ENCODE measurements around the gene CNNM2.

DNA sequence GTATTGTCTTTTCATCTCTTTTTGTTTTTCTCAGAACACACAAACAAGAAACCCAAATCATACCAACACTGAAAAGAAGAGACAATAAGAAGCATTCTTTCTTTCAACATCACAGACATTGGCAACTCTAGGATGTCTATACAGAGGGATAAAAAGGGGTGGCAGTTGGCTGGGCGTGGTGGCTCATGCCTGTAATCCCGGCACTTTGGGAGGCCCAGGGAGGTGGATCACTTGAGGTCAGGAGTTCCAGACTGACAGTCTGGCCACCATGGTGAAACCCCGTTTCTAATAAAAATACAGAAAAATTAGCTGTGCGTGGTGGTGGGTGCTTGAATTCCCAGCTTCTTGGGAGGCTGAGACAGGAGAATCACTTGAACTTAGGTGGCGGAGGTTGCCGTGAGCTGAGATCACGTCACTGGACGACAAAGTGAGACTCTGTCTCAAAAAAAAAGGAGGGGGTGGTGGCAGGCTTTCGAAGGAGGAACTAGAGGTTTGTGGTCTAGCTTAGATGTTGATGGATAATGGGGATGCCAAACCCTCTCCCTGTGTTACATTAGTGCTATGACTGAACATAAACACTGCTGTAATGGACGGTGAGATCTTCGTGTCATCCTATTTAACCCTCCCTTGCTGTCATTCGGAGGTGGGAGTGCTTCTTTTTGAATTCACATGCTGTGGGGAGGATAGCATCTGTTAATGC is 9.4 kb downstream of the CNNM2 start:
- TF ChIP-seq, protein P1, sequence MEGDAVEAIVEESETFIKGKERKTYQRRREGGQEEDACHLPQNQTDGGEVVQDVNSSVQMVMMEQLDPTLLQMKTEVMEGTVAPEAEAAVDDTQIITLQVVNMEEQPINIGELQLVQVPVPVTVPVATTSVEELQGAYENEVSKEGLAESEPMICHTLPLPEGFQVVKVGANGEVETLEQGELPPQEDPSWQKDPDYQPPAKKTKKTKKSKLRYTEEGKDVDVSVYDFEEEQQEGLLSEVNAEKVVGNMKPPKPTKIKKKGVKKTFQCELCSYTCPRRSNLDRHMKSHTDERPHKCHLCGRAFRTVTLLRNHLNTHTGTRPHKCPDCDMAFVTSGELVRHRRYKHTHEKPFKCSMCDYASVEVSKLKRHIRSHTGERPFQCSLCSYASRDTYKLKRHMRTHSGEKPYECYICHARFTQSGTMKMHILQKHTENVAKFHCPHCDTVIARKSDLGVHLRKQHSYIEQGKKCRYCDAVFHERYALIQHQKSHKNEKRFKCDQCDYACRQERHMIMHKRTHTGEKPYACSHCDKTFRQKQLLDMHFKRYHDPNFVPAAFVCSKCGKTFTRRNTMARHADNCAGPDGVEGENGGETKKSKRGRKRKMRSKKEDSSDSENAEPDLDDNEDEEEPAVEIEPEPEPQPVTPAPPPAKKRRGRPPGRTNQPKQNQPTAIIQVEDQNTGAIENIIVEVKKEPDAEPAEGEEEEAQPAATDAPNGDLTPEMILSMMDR (IDR thresholded peaks at IDR 0.05) = no peak
- TF ChIP-seq CBFB (CRISPR knock-in tag; IDR thresholded peaks at IDR 0.05; ENCODE audit: low read depth) (no peak), SP1 (CRISPR knock-in tag; conservative IDR thresholded peaks at IDR 0.05) (no peak), FOXK1 (CRISPR knock-in tag; IDR thresholded peaks at IDR 0.05) (no peak), ETV6 (CRISPR knock-in tag; IDR thresholded peaks at IDR 0.05) (no peak), GTF2I (CRISPR knock-in tag; conservative IDR thresholded peaks at IDR 0.05) (no peak), JUN (CRISPR knock-in tag; IDR thresholded peaks at IDR 0.05) (no peak), GABPB1 (CRISPR knock-in tag; IDR thresholded peaks at IDR 0.05) (no peak)
- TF ChIP-seq, protein P2, sequence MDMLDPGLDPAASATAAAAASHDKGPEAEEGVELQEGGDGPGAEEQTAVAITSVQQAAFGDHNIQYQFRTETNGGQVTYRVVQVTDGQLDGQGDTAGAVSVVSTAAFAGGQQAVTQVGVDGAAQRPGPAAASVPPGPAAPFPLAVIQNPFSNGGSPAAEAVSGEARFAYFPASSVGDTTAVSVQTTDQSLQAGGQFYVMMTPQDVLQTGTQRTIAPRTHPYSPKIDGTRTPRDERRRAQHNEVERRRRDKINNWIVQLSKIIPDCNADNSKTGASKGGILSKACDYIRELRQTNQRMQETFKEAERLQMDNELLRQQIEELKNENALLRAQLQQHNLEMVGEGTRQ (CRISPR knock-in tag; IDR thresholded peaks at IDR 0.05) = no peak
- TF ChIP-seq, protein P3, sequence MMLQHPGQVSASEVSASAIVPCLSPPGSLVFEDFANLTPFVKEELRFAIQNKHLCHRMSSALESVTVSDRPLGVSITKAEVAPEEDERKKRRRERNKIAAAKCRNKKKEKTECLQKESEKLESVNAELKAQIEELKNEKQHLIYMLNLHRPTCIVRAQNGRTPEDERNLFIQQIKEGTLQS (CRISPR knock-in tag; conservative IDR thresholded peaks at IDR 0.05) = no peak
- TF ChIP-seq, protein P4, sequence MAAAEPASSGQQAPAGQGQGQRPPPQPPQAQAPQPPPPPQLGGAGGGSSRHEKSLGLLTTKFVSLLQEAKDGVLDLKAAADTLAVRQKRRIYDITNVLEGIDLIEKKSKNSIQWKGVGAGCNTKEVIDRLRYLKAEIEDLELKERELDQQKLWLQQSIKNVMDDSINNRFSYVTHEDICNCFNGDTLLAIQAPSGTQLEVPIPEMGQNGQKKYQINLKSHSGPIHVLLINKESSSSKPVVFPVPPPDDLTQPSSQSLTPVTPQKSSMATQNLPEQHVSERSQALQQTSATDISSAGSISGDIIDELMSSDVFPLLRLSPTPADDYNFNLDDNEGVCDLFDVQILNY (CRISPR knock-in tag; IDR thresholded peaks at IDR 0.05) = no peak
- TF ChIP-seq, protein P5, sequence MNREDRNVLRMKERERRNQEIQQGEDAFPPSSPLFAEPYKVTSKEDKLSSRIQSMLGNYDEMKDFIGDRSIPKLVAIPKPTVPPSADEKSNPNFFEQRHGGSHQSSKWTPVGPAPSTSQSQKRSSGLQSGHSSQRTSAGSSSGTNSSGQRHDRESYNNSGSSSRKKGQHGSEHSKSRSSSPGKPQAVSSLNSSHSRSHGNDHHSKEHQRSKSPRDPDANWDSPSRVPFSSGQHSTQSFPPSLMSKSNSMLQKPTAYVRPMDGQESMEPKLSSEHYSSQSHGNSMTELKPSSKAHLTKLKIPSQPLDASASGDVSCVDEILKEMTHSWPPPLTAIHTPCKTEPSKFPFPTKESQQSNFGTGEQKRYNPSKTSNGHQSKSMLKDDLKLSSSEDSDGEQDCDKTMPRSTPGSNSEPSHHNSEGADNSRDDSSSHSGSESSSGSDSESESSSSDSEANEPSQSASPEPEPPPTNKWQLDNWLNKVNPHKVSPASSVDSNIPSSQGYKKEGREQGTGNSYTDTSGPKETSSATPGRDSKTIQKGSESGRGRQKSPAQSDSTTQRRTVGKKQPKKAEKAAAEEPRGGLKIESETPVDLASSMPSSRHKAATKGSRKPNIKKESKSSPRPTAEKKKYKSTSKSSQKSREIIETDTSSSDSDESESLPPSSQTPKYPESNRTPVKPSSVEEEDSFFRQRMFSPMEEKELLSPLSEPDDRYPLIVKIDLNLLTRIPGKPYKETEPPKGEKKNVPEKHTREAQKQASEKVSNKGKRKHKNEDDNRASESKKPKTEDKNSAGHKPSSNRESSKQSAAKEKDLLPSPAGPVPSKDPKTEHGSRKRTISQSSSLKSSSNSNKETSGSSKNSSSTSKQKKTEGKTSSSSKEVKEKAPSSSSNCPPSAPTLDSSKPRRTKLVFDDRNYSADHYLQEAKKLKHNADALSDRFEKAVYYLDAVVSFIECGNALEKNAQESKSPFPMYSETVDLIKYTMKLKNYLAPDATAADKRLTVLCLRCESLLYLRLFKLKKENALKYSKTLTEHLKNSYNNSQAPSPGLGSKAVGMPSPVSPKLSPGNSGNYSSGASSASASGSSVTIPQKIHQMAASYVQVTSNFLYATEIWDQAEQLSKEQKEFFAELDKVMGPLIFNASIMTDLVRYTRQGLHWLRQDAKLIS (CRISPR knock-in tag; IDR thresholded peaks at IDR 0.05; ENCODE audit: borderline replicate concordance) = no peak

Measured in WTC11 (cell line).